NCI-H2227 (cell line): ENCODE results near the gene GRIK3.
A peak's percentile ranks its signal among the peaks of the same experiment; 100 is the strongest.

Experiments used
- DNase-seq: peaks from one replicate; lab custom pipeline; 2025; ENCODE audit not compliant: unreplicated experiment; lab: John Stamatoyannopoulos, UW

GRIK3 gene

GRCh38 chr1:36881541-36881940, 152.8 kb downstream of the GRIK3 start:
- DNase-seq: no peak

- no peak for DNase-seq
Measured at GRCh38 chr1:36881068-36881405, 153.3 kb downstream of the GRIK3 start.

GRCh38 chr1:36880155-36881067, 153.9 kb downstream of the GRIK3 start:
- DNase-seq: no peak

GRCh38 chr1:36879613-36880012, 154.7 kb downstream of the GRIK3 start:
- DNase-seq: no peak

DNA sequence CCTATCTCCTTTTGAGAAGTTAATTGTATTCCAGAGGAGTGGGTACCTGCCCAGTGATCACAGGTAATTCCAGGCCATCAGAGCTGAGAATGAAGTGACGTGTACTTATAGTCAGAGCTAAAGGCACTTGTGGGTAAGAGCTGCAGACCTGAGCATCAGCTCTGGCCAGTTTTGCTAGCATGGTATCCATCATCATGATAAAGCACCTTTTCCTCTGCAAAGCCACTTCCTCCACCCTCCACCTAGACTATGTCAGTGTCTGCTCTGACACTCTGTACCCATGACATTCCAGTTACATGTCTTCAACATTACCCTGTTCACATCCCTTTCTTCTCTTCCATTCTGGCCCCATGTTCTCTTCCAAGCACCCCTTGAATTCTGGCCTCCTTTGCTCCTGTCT, 157.3 kb downstream of the GRIK3 start:
- no peak for DNase-seq

- no peak for DNase-seq
Measured at GRCh38 chr1:36874271-36875060, 159.8 kb downstream of the GRIK3 start.

DNA sequence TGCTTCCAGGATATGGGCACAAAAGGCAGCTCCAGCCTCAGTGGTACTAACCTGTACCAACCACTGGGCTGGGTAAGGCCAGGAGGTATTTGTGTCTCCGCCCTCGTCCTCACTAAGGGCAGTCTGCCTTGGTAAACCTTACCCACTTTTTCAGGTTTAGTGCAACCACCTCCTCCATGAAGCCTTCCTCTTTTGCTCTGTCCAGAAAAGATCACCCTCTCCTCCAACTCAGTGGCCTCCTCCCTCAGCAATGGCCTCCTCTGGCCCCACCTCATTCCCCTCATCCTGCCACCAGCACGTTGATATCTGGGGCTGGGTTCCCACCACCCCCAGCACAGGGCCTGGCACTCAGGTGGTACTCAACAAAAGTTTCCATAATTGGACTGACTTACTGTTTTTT, 161.5 kb downstream of the GRIK3 start:
- DNase-seq: no peak

GRCh38 chr1:36872126-36872754, 162.1 kb downstream of the GRIK3 start:
- no peak for DNase-seq

GRCh38 chr1:36871146-36871971, 163.0 kb downstream of the GRIK3 start:
- no peak for DNase-seq

- no peak for DNase-seq
Measured at GRCh38 chr1:36869826-36870225, 164.5 kb downstream of the GRIK3 start.

DNA sequence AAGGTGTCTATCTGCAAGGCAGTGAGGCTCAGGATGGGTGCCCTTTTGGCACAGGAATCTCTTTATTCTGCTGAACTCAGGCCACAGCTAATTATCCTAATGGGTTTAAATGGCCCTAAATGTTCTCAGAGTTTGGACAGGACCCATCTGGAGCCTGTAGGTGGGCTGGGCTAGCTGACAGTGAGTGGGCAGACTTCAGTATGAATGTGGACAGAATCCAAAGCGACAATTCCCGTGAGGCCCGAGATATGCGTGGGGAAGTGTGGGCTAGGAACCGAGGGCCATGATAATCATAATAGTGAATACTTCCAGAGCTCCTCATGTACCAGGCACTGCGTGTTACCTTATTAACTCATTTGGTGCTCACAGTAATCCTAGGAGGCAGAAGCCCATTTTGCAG, 165.3 kb downstream of the GRIK3 start:
- no peak for DNase-seq

GRCh38 chr1:36867575-36867974, 166.7 kb downstream of the GRIK3 start:
- DNase-seq: no peak

- DNase-seq: no peak
Measured at GRCh38 chr1:36866169-36866814, 168.0 kb downstream of the GRIK3 start.

GRCh38 chr1:36865602-36865900, 168.8 kb downstream of the GRIK3 start:
- no peak for DNase-seq

DNA sequence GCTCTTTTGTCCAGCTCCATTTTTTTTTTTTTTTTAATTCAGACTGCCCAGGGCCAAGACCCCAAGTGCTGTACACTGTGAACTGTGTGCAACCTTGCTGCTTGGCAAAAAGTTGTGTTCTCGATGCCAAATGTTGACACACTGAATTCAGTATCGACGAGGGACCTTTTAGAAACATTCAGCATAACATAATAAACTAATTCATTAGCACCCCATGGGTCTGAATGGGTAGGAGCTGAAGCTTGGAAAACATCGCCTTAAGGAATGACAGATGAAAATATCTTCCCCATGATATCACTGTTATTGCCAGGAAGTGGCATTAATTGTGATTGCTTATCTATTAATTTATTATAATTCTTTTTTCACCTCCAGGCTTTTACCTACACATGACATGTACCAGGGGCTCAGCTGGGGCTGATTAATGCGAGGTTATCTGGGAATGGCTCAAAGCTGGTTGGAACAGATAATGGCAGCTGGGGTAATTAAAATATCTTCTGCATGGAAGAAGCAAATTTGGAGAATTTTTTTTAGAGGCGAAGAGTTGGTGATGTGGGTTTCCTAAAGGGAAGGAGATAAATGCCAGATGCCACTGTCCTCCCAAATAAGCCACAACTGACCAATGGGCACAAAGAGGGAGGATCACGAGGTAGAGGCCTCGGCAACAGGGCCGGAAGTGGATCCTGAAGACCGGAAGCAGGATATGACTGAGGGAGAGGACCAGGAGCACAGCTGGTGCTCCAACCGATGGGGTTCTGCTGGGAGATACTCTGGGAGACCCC, 169.3 kb downstream of the GRIK3 start:
- no peak for DNase-seq

GRCh38 chr1:36864182-36864822, 170.0 kb downstream of the GRIK3 start:
- DNase-seq: peak; percentile 32

GRCh38 chr1:36863500-36863899, 170.8 kb downstream of the GRIK3 start:
- no peak for DNase-seq

GRCh38 chr1:36863061-36863460, 171.3 kb downstream of the GRIK3 start:
- DNase-seq: no peak

DNA sequence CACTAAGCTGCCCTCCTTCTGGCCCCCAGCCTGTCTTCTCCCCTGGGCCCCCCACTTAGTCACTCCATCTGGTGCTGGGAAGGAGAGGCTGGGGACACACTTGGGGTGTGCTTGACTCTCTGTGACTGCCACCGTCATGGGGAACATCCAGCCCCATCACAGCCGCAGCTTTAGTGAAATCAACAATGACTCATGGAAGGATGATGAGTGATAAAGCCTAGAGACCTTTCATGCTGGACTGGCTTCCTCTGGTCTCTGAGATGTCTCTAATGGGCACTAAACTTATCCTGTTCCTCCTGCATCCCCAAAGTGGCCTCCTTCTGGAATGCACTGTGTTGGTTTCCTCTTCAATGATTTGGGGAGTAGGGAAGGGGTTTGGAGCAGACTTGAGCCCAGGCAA, 172.9 kb downstream of the GRIK3 start:
- DNase-seq: no peak
